ENCODE data around the gene TMEM44.

TMEM44 gene

GRCh38 chr3:194664857-194665256, 31.6 kb upstream of the TMEM44 start:
- DNase-seq (ENCODE audit: low read depth), result no peak
- TF ChIP-seq, protein P1, sequence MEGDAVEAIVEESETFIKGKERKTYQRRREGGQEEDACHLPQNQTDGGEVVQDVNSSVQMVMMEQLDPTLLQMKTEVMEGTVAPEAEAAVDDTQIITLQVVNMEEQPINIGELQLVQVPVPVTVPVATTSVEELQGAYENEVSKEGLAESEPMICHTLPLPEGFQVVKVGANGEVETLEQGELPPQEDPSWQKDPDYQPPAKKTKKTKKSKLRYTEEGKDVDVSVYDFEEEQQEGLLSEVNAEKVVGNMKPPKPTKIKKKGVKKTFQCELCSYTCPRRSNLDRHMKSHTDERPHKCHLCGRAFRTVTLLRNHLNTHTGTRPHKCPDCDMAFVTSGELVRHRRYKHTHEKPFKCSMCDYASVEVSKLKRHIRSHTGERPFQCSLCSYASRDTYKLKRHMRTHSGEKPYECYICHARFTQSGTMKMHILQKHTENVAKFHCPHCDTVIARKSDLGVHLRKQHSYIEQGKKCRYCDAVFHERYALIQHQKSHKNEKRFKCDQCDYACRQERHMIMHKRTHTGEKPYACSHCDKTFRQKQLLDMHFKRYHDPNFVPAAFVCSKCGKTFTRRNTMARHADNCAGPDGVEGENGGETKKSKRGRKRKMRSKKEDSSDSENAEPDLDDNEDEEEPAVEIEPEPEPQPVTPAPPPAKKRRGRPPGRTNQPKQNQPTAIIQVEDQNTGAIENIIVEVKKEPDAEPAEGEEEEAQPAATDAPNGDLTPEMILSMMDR (IDR thresholded peaks at IDR 0.05; ENCODE audit: low read depth, low read length, missing control alignments), result no peak
- H3K4me3 ChIP-seq (ENCODE audit: low read depth, low read length), result no peak overlapping the region

DNA sequence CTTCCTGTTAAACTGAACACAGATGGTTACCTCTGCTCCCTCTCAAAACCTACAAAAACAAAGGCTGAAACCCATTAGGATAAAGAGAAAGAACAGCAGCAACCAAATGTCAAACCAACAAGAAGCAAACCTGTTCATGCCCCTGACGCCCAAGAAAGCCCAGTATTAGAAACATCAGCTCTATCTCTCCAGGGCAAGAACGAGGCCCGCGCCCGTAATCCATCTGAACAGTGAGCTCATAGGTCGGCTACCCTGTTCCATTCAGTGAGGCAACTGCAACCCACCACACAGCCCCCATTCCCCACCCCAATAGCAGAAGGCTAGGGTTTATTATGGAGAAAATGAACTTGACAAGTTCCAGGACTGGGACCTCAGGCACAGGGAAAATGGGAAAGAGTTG, 28.7 kb upstream of the TMEM44 start:
- DNase-seq (ENCODE audit: low read depth), result no peak
- H3K4me3 ChIP-seq (ENCODE audit: low read depth, low read length), result no peak overlapping the region
- TF ChIP-seq, protein P1 (IDR thresholded peaks at IDR 0.05; ENCODE audit: low read depth, low read length, missing control alignments), result no peak

DNA sequence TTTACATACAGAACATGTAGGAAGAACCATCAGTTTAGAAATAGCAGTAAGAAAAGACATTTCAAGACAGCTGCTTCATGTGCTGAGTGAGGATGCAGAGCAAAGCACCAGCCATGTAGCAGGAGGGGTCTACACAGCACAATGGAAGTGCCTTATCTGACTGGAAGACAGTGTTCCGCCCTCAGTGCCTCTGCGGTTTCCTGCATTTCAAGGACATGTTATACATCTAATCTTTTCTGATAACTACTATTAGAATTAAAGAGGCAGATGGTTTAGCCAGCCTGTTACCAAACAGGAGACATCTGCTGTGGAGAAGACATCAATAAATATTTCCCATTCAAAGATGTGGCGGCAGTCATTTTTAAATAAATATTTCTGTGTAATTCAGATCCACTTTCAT, 28.2 kb upstream of the TMEM44 start:
- no peak overlapping the region for H3K4me3 ChIP-seq (ENCODE audit: low read depth, low read length)
- TF ChIP-seq, protein P1 (IDR thresholded peaks at IDR 0.05; ENCODE audit: low read depth, low read length, missing control alignments), result no peak
- DNase-seq (ENCODE audit: low read depth), result no peak

DNA sequence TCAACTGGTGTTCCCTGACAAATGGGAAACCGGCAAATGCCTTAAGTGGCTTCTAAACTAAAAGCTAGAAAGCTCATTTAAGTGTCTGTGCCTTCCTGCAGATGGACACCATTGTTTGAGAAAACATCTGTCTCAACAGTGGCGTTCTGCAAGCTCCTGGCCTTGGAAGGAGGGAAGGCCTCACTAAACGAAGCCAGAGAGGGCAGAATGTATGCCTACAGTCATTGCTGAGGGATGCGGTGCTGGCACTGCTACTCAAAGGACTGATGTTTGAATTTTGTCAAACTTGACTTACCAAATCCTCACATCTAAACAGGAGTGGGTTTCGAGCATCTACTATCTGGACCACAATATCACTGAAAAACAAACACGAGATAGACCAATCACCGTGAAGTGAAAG, 26.6 kb upstream of the TMEM44 start:
- H3K4me3 ChIP-seq (ENCODE audit: low read depth, low read length), result no peak overlapping the region
- TF ChIP-seq, protein P1 (IDR thresholded peaks at IDR 0.05; ENCODE audit: low read depth, low read length, missing control alignments), result no peak
- DNase-seq (ENCODE audit: low read depth), result no peak

DNA sequence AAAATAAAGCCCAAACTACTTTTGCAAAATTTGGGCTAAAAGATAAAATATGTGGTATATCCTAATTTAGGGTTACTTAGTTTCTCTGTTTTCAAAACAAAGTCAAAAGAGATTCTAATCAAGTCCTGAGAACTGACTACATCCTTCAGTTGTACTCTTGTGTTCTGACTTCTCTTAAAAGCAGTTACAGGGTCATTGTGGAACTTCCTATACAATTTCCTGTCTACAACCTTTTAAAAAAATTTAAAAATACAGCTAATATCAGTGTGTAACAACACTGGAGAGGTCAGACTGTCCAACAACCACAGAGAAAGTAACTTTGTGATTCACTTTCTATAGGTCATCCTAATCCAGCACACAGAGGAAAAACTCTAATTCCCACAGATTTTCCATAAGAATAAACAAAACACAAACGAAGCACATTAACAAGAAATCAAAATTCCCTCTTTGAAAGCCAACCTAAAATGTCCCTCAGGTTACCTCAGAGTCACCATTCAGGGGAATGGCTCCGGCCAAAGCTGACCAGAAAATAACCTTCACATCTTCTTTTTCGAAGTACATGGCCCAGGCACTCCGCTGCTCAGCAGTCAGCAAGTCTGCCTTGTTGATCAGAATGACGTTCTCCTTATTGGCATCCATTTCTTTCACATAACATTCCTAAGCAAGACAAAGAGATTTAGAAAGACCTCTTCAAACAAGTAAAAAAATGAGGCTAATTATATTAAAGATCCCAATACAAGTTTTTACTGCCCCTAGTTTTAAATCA, 25.4 kb upstream of the TMEM44 start:
- no peak for DNase-seq (ENCODE audit: low read depth)
- TF ChIP-seq, protein P1 (IDR thresholded peaks at IDR 0.05; ENCODE audit: low read depth, low read length, missing control alignments), result no peak
- no peak overlapping the region for H3K4me3 ChIP-seq (ENCODE audit: low read depth, low read length)

GRCh38 chr3:194657439-194657838, 24.2 kb upstream of the TMEM44 start:
- DNase-seq (ENCODE audit: low read depth), result no peak
- H3K4me3 ChIP-seq (ENCODE audit: low read depth, low read length), result no peak overlapping the region
- TF ChIP-seq, protein P1 (IDR thresholded peaks at IDR 0.05; ENCODE audit: low read depth, low read length, missing control alignments), result no peak

GRCh38 chr3:194654443-194654842, 21.2 kb upstream of the TMEM44 start:
- TF ChIP-seq, protein P1 (IDR thresholded peaks at IDR 0.05; ENCODE audit: low read depth, low read length, missing control alignments), result no peak
- DNase-seq (ENCODE audit: low read depth), result no peak

More at GRCh38 chr3:194654443-194654842, 21.2 kb upstream of the TMEM44 start:
- no peak overlapping the region for H3K4me3 ChIP-seq (ENCODE audit: low read depth, low read length)
